ENCODE data around the gene NOXO1.

- TF ChIP-seq POLR2A (IDR thresholded peaks at IDR 0.05) (no peak), CTCF (IDR thresholded peaks at IDR 0.05) (no peak)
Measured at GRCh38 chr16:2028620-2029220, 47.5 kb upstream of the NOXO1 start.

Measured in adrenal gland (tissue), 5 donors.